ENCODE results near the gene KRTAP17-1.
"Not testable (repeated sequence)": the region's sequence is repeated elsewhere in the genome, so short reads cannot be mapped to it uniquely, and the experiment has no call there.

Gene KRTAP17-1

GRCh38 chr17:41315204-41315794 is at the start of gene KRTAP17-1:
Gene KRTAP17-1 (minus strand): TSS chr17:41315710. CDS start chr17:41315650, 60 bp downstream.
- DNase-seq (ENCODE audit: low read depth in 2 of 2), result no peak

GRCh38 chr17:41363881-41364280 is 48.4 kb upstream of the KRTAP17-1 start:
- DNase-seq (ENCODE audit: low read depth in 2 of 2), result no peak

GRCh38 chr17:41360296-41360995 is 44.9 kb upstream of the KRTAP17-1 start:
- DNase-seq (ENCODE audit: low read depth in 2 of 2), result peak; percentile 12 to 16

GRCh38 chr17:41354536-41354935 is 39.0 kb upstream of the KRTAP17-1 start:
- no peak for DNase-seq (ENCODE audit: low read depth in 2 of 2)

- no peak for DNase-seq (ENCODE audit: low read depth in 2 of 2)
Measured at GRCh38 chr17:41352597-41353366, 37.3 kb upstream of the KRTAP17-1 start.

- DNase-seq (ENCODE audit: low read depth in 2 of 2), result no peak
Measured at GRCh38 chr17:41351177-41351576, 35.7 kb upstream of the KRTAP17-1 start.

- DNase-seq (ENCODE audit: low read depth in 2 of 2), result not testable (repeated sequence)
Measured at GRCh38 chr17:41350381-41350878, 34.9 kb upstream of the KRTAP17-1 start, which contains the start of gene KRT33A. Gene KRT33A (minus strand): TSS chr17:41350828. CDS start chr17:41350767, 61 bp downstream.

GRCh38 chr17:41347869-41348760 is 32.6 kb upstream of the KRTAP17-1 start:
- no peak for DNase-seq (ENCODE audit: low read depth in 2 of 2)

- DNase-seq (ENCODE audit: low read depth in 2 of 2), result not testable (repeated sequence)
Measured at GRCh38 chr17:41346421-41346820, 30.9 kb upstream of the KRTAP17-1 start.

- no peak for DNase-seq (ENCODE audit: low read depth in 2 of 2)
Measured at GRCh38 chr17:41345992-41346391, 30.5 kb upstream of the KRTAP17-1 start.

GRCh38 chr17:41343029-41343428 is 27.5 kb upstream of the KRTAP17-1 start:
- no peak for DNase-seq (ENCODE audit: low read depth in 2 of 2)

GRCh38 chr17:41340934-41341861 is 25.7 kb upstream of the KRTAP17-1 start:
- no peak for DNase-seq (ENCODE audit: low read depth in 2 of 2)

GRCh38 chr17:41340494-41340893 is 25.0 kb upstream of the KRTAP17-1 start:
- no peak for DNase-seq (ENCODE audit: low read depth in 2 of 2)

- DNase-seq (ENCODE audit: low read depth in 2 of 2), result no peak
Measured at GRCh38 chr17:41339571-41340172, 24.2 kb upstream of the KRTAP17-1 start.

GRCh38 chr17:41338961-41339485 is 23.5 kb upstream of the KRTAP17-1 start:
- no peak for DNase-seq (ENCODE audit: low read depth in 2 of 2)

- DNase-seq (ENCODE audit: low read depth in 2 of 2), result no peak
Measured at GRCh38 chr17:41335747-41336146, 20.2 kb upstream of the KRTAP17-1 start.

GRCh38 chr17:41334385-41335305 is 19.1 kb upstream of the KRTAP17-1 start:
- DNase-seq (ENCODE audit: low read depth in 2 of 2), result no peak

- DNase-seq (ENCODE audit: low read depth in 2 of 2), result no peak
Measured at GRCh38 chr17:41333836-41334235, 18.3 kb upstream of the KRTAP17-1 start.
